OCI-LY1 (cell line): ENCODE results near the gene SPTSSA.
"Not testable (repeated sequence)": the region's sequence is repeated elsewhere in the genome, so short reads cannot be mapped to it uniquely, and the experiment has no call there.

ENCODE experiments used
- H2AFZ ChIP-seq: fragments of 200-600 bp; sonication (generic), shearing (Covaris generic); 2 replicates; pipeline ENCODE4 v1.6.0; 2014; ENCODE audit warnings: antibody characterized with exemption, mild to moderate bottlenecking, low read length
- H3F3A ChIP-seq: fragments of 200-600 bp; sonication (generic), shearing (Covaris generic); 2 replicates; pipeline ENCODE4 v1.6.0; 2014; ENCODE audit warnings: mild to moderate bottlenecking, antibody characterized with exemption, low read length, moderate library complexity; ENCODE audit not compliant: insufficient read depth
- H3K27ac ChIP-seq: fragments of 200-600 bp; sonication (generic); 2 replicates; pipeline ENCODE4 v1.5.1; 2014; ENCODE audit warnings: low read length, mixed run types, mild to moderate bottlenecking, low read depth; ENCODE audit not compliant: poor library complexity, severe bottlenecking
- H3K27me3 ChIP-seq: fragments of 200-600 bp; sonication (generic); 2 replicates; pipeline ENCODE4 v1.6.0; 2014; ENCODE audit warnings: antibody characterized with exemption, mild to moderate bottlenecking, low read length, moderate library complexity; ENCODE audit not compliant: insufficient read depth
- H3K36me3 ChIP-seq: fragments of 200-600 bp; sonication (generic); 2 replicates; pipeline ENCODE4 v1.6.1; 2014; ENCODE audit warnings: mild to moderate bottlenecking, antibody characterized with exemption, low read length, moderate library complexity, mixed read lengths; ENCODE audit not compliant: insufficient read depth
- H3K4me1 ChIP-seq: fragments of 200-600 bp; sonication (generic); 2 replicates; pipeline ENCODE4 v1.5.1; 2014; ENCODE audit warnings: mild to moderate bottlenecking, low read length, moderate library complexity; ENCODE audit not compliant: insufficient read depth, severe bottlenecking
- H3K4me2 ChIP-seq: fragments of 200-600 bp; sonication (generic), shearing (Covaris generic); 2 replicates; pipeline ENCODE4 v1.6.1; 2014; ENCODE audit warnings: low read length
- H3K4me3 ChIP-seq: fragments of 200-600 bp; sonication (generic); 2 replicates; pipeline ENCODE4 v1.5.1; 2014; ENCODE audit warnings: low read length, low read depth, mild to moderate bottlenecking, mixed read lengths; ENCODE audit not compliant: poor library complexity, severe bottlenecking
- H3K79me2 ChIP-seq: fragments of 200-600 bp; shearing (Covaris generic); 2 replicates; pipeline ENCODE4 v1.6.1; 2016; ENCODE audit warnings: mixed run types, low read length, mixed read lengths; ENCODE audit not compliant: insufficient read depth
- H3K9ac ChIP-seq: fragments of 200-600 bp; sonication (generic), shearing (Covaris generic); 2 replicates; pipeline ENCODE4 v1.6.1; 2014; ENCODE audit warnings: mild to moderate bottlenecking, low read length, mixed read lengths
- H3K9me2 ChIP-seq: fragments of 200-600 bp; sonication (generic), shearing (Covaris generic); 2 replicates; pipeline ENCODE4 v1.6.1; 2014; ENCODE audit warnings: low read depth, mild to moderate bottlenecking, low read length, mixed read lengths
- H3K9me3 ChIP-seq: fragments of 200-600 bp; shearing (Covaris generic); 2 replicates; pipeline ENCODE4 v1.6.1; 2014; ENCODE audit warnings: low read length, mixed read lengths
- H4K20me1 ChIP-seq: fragments of 200-600 bp; sonication (generic), shearing (Covaris generic); 2 replicates; pipeline ENCODE4 v1.6.0; 2016; ENCODE audit warnings: mild to moderate bottlenecking, low read length; ENCODE audit not compliant: insufficient read depth
- EZH2 ChIP-seq: fragments of 200-600 bp; sonication (generic), shearing (Covaris generic); IDR thresholded peaks from 2 replicates; pipeline ENCODE4 v1.8.0; 2017; ENCODE audit warnings: borderline replicate concordance, mixed run types, mild to moderate bottlenecking, antibody characterized with exemption, low read length, moderate library complexity, mixed read lengths
- TF ChIP-seq, protein P1 (sequence below): fragments of 200-600 bp; sonication (generic), shearing (Covaris generic); IDR thresholded peaks from 2 replicates; pipeline ENCODE4 v1.5.1; 2017; ENCODE audit warnings: mild to moderate bottlenecking, antibody characterized with exemption, low read length, moderate library complexity, mixed read lengths

The SPTSSA gene

DNA sequence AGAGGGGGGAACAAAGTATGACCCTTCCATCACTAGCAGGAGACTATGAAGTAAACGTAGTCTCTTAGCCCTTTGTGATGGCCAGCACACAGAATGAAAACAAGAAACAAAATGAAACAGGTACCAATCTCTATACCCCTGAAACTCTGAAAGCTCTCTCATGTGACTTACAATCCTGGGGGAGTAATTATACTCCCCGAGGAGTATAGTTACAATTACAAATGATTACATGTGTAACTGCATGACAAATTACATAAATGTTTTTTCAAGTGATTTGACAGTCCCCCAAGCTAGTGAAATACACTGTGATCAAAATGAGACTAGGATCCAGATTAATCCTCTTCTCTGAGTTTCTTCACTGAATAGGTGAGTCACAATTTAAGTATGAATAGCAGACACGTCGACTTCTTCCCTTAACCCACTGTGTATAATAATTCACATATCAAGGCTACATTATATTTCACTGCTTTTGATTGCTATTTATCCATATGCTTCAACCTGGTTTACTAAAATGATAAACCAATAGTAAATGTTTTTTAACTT is 74.0 kb downstream of the SPTSSA start:
- no peak overlapping the region for H3K27ac ChIP-seq
- H3F3A ChIP-seq: no peaks in the 10 kb centered on the region
- no peak overlapping the region for H3K9ac ChIP-seq
- H3K9me3 ChIP-seq: no peaks in the 10 kb centered on the region
- no peak overlapping the region for H2AFZ ChIP-seq
- TF ChIP-seq EZH2: no peak
- TF ChIP-seq, protein P1, sequence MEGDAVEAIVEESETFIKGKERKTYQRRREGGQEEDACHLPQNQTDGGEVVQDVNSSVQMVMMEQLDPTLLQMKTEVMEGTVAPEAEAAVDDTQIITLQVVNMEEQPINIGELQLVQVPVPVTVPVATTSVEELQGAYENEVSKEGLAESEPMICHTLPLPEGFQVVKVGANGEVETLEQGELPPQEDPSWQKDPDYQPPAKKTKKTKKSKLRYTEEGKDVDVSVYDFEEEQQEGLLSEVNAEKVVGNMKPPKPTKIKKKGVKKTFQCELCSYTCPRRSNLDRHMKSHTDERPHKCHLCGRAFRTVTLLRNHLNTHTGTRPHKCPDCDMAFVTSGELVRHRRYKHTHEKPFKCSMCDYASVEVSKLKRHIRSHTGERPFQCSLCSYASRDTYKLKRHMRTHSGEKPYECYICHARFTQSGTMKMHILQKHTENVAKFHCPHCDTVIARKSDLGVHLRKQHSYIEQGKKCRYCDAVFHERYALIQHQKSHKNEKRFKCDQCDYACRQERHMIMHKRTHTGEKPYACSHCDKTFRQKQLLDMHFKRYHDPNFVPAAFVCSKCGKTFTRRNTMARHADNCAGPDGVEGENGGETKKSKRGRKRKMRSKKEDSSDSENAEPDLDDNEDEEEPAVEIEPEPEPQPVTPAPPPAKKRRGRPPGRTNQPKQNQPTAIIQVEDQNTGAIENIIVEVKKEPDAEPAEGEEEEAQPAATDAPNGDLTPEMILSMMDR: no peak
- H3K4me3 ChIP-seq: no peak overlapping the region
- no peaks in the 10 kb centered on the region for H3K9me2 ChIP-seq
- H4K20me1 ChIP-seq: no peaks in the 10 kb centered on the region
- H3K4me2 ChIP-seq: no peak overlapping the region
- H3K4me1 ChIP-seq: no peaks in the 10 kb centered on the region
- H3K36me3 ChIP-seq: no peaks in the 10 kb centered on the region
- H3K27me3 ChIP-seq: no peaks in the 10 kb centered on the region
- no peaks in the 10 kb centered on the region for H3K79me2 ChIP-seq

DNA sequence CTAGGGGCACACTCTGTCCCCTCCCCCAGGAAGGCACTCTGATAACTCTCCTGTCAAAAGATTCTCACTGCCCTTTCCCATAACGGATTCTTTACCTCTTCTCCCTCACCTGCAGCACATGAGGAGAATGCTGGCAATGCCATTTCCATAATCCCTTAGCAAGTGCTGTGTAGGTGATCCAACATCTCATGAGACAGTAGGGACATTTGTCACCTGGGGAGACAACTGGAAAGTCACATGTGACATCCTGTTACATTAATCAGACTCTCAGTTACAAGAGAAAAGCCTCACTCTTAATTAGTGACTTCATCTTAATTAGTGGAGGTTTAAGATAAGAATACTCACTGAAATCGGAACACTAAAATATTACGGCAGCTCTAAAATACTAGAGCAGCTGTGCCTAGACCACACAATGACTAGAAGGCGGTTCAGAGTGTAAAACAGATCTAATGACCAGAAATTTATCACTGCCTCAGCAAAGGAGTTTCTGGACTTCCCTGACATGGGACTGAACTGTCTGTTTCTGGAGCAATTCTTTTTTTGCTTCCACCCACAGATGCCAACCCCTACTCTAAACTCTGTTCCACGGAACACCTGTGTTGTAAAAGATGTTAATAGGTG is 75.1 kb downstream of the SPTSSA start:
- Histone ChIP-seq H3K4me2 (no peak overlapping the region), H3K9ac (no peak overlapping the region), H3K27me3 (no peaks in the 10 kb centered on the region), H3K36me3 (no peaks in the 10 kb centered on the region), H3F3A (no peaks in the 10 kb centered on the region), H3K4me3 (no peak overlapping the region), H4K20me1 (no peaks in the 10 kb centered on the region), H3K4me1 (no peaks in the 10 kb centered on the region), H3K9me2 (no peaks in the 10 kb centered on the region), H3K9me3 (no peaks in the 10 kb centered on the region), H3K79me2 (no peaks in the 10 kb centered on the region), H3K27ac (no peak overlapping the region), H2AFZ (no peak overlapping the region)
- TF ChIP-seq, protein P1: no peak
- TF ChIP-seq EZH2: no peak

DNA sequence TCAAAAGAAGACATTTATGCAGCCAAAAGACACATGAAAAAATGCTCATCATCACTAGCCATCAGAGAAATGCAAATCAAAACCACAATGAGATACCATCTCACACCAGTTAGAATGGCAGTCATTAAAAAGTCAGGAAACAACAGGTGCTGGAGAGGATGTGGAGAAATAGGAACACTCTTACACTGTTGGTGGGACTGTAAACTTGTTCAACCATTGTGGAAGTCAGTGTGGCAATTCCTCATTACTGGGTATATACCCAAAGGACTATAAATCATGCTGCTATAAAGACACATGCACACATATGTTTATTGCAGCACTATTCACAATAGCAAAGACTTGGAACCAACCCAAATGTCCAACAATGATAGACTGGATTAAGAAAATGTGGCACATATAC is 76.2 kb downstream of the SPTSSA start:
- H3K9ac ChIP-seq, H3K36me3 ChIP-seq, H2AFZ ChIP-seq, H3K4me1 ChIP-seq, H3K27me3 ChIP-seq, H3K9me2 ChIP-seq, H3K9me3 ChIP-seq, H3K4me3 ChIP-seq, H3F3A ChIP-seq, H3K4me2 ChIP-seq, H4K20me1 ChIP-seq, H3K27ac ChIP-seq, H3K79me2 ChIP-seq: not testable (repeated sequence)

DNA sequence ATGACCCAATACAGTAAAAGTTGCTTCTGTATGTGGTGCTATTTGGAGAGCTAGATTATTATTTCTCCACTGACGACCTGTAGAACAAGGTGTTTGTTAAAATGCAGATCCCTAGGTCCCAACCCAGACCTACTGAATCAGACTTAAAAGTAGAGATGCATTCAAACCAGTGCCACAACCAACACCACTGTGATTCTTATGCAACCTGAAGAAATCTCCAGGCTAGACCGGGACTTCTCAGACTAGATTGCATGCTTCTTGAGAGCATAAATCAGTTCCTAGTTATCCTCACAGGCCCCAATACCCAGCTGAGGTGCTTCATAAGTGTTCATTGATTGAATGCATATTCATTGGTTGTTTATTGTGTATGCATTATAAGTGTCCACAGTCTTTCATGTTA is 78.2 kb downstream of the SPTSSA start:
- no peak for TF ChIP-seq EZH2
- TF ChIP-seq, protein P1: no peak
- Histone ChIP-seq H3F3A (no peaks in the 10 kb centered on the region), H3K79me2 (no peaks in the 10 kb centered on the region), H3K9me3 (no peaks in the 10 kb centered on the region), H4K20me1 (no peaks in the 10 kb centered on the region), H3K4me3 (no peak overlapping the region), H3K36me3 (no peaks in the 10 kb centered on the region), H3K9ac (no peak overlapping the region), H3K4me2 (no peak overlapping the region), H3K27me3 (no peaks in the 10 kb centered on the region; the same call in 1 of the 2 replicates), H2AFZ (no peak overlapping the region), H3K27ac (no peak overlapping the region), H3K4me1 (no peaks in the 10 kb centered on the region), H3K9me2 (no peaks in the 10 kb centered on the region)
